Measurements from ENCODE around the gene RFX1.

The RFX1 gene

DNA sequence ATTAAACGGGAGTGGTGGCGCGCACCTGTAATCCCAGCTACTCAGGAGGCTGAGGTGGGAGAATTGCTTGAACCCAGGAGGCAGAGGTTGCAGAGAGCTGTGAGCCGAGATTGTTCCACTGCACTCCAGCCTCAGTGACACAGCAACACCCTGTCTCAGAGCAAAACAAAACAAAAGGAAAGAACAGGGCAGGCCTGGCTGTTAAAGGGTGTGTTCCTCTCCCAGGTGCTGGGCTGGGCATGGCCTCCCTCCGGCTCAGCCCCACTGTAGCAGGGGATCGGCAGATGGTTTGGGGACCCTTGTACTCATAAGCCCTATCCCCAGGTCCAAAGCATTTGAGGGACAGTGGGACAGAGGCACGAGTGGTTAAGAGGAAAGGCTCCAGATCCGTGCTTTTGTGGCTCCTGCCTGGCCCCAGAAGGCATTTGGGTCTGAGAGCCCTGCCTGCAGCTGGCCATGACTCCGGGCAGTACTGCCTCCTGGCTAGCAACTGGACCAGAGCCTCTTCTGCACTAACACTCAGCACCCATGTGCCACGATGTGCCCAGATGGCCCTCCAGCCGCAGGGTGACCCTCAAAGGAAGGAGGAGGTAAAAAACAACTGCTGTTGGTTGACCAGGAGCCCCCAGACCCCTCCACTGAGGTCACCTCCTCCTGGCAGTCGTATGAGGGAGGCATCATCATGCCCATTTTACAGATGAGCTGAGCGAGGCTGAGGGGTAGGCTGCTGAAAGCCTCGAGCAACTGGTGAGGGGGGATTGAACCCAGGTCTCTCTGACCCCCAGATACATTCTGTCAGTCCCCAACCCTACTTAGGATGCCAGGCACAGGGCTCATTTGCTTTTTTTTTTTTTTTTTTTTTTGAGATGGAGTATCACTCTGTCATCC lies 10.0 kb downstream of the RFX1 start:
- no peak for DNase-seq

DNA sequence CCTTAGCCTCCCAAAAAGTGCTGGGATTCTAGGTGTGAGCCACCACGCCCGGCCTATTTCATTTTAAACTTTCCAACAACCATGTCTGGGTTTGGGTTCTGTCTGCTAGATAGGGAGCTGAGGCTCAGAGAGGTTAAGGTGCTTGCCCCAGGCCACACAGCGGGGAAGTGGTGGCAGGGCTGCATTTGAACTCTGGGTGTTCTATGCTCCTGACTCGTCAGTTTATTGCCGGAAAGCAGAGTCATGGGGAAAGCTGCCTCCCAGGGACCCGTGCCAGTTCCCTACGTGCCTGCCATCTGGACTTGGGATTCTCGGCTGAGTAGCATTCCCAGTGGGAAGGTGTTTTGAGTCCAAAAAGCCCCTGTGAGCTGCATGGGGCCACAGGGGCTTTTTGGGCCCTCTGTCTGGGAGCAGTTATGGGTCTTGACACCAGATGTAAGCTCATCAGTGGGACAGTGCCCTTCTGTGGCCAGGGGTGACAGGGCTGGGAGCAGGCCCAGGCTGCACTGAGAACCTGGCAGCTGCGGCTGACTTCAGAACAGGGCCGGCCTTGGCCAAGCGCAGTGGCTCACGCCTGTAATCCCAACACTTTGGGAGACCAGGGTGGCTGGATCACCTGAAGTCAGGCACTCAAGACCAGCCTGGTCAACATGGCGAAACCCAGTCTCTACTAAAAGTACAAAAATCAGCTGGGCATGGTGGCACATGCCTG lies 10.9 kb downstream of the RFX1 start:
- DNase-seq, result no peak

GRCh38 chr19:13993590-13994300 lies 12.4 kb downstream of the RFX1 start:
- no peak for DNase-seq

DNA sequence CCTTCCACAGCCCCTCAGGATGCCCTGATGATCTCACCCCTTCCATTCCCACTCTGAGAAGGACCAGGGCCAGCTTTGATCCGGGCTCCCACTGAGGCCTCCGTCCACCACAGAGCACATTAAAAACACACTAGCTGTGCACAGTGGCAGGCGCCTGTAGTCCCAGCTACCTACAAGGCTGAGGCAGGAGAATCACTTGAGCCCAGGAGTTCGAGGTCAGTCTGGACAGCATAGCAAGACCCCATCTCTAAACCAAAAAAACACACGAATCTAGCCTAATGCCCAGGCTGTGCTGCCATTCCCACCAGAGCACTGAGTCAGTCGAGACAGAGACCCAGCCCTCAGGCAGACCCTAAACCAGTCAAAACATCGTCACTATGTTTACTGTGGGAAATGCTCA lies 14.1 kb downstream of the RFX1 start:
- no peak for DNase-seq

DNA sequence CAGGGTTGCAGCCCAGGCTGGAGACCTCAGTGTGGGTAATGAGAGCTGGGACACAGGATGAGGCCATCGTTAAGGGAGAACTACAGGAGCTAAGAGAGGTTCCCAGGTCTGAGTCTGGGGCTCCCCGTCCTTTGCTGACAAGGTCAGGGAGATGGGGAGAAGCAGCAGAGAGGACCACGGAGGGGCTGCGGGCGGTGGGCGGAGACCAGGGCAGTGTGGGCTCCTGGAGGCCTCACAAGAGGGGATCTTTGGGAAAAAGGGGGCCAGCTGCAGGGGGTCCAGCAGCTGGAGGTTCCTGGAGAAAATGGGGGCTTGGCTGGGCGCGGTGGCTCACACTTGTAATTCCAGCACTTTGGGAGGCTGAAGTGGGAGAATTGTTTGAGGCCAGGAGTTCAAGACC lies 16.0 kb downstream of the RFX1 start:
- no peak for DNase-seq

DNA sequence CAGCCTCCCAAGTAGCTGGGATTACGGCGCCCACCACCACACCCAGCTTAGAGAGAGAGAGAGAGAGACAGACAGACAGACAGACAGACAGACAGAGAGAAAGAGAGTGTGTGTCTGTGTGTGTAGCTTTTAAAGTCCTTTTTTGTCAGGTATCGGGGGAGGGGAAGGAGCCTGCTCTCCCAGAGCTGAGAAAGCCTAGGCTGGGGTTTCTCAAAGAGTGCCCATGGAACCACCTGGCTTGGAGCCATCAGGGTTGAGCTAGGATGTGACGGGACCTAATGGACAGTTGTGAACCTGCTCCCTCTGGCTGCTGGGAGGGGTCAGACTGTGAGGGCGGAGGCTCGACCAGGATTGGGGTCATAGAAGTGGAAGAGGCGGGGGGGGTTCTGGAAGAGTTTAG lies 16.6 kb downstream of the RFX1 start:
- DNase-seq, result no peak

GRCh38 chr19:13987101-13987890 lies 18.8 kb downstream of the RFX1 start:
- no peak for DNase-seq

- DNase-seq, result peak; percentile 99
These were observed 19.7 kb downstream of the RFX1 start for GRCh38 chr19:13986348-13986904.

GRCh38 chr19:13985771-13986347 lies 20.3 kb downstream of the RFX1 start:
- no peak for DNase-seq

DNA sequence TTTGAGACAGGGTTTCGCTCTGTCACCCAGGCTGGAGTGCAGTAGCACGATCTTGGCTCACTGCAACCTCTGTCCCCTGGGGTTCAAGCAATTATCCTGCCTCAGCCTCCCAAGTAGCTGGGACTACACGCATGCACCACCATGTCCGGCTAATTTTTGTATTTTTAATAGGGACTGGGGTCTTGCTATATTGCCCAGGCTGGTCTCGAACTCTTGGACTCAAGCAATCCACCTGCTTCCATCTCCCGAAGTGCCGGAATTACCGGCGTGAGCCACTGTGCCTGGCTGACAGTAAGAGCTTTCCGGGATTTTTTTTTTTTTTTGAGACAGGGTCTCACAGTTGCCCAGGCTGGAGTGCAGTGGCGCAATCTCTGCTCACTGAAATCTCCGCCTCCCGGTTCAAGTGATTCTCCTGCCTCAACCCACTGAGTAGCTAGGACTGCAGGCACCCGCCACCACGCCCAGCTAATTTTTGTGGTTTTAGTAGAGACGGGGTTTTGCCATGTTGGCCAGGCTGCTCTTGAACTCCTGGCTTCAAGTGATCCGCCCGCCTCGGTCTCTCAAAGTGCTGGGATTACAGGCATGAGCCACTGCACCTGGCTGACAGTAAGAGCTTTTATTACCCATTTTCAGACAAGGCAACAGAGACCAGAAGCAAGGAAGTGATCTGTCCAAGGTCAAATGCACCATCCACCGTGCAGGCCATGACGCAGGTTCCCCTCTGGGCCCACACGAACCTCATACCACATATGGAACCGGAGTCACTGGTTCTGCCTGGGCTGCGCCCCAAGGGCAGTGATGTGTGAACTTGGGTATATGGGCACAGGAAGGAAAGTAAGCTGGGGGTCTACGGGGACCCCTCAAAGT lies 21.0 kb downstream of the RFX1 start:
- DNase-seq, result peak; percentile 50

GRCh38 chr19:13984186-13984585 lies 21.9 kb downstream of the RFX1 start:
- DNase-seq, result no peak

DNA sequence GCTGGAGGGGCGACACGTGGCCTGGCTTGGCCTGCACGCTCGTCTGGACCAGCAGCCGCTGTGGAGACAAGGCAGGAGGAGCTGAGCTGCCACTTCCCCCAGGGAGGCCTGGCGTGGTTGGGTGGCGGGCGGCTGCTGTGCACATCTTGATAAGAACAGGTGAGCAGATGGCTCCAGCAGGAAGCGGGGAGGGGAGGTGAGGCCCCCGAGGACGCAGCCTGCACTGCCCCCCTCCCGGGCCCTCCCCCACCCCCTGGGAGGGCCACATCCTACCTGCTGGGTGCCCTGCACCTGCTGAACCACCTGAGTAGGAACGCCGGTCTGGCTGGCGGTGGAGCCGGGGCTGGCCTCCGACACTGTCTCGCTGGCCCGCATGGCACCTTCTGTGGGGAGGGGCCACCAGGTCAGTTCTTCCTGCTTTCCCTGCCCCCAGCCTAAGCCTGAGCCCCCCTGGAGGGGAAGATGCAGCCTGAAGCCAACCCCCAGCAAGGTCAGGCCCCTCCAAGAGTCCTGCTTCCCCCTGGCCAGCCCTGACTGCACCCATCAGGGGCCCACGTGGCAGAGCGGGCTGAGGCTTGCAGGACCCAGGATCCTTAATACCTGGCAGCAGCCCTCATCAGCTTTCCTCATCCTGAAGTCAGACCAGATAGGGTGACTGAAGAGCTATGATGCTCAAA lies 22.8 kb downstream of the RFX1 start:
- DNase-seq, result peak; percentile 54

DNA sequence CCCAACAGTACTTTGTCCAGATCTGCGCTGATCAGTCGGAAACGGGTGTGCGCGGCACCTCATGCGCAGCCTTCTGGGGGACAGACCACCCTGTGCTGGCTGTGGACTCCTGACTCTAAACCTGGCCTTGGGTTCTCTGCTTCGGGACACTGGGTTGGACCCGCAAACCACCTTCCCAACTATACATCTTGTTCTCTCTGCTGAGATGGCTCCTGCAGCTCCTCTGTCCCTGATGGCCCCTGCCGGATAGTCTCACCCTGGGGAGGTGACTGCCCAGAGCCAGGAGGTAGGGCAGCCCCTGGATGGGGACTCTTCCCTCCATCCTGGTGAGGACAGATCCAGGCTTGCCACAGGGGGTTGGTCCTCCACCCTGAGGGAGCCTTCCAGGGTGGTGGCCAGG lies 23.3 kb downstream of the RFX1 start:
- no peak for DNase-seq

DNA sequence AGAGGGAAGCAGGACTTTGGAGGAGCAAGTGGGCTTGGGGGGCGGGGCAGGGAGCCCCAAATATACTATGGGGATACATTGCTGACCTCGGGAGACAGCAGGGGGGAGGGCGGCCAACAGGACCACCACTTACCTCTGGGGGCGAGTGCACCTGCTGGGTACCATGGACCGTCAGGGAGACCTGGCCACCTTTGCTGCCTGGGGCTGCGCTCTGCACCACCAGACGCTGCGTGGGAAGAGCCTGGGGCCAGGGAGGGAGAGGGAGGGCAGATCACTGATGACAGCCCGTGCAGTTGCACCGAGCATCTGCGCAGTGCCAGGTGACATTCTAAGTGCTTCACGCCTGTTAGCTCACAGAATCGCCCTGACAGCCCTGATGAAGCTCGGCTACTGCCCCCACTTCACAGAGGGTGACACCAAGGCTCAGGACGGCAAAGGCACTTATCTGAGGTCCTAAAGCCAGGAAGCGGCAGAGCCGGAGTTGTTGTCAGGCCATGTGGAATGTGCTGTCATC lies 24.1 kb downstream of the RFX1 start:
- no peak for DNase-seq

- no peak for DNase-seq
These were observed 24.7 kb downstream of the RFX1 start for GRCh38 chr19:13981467-13981866.

GRCh38 chr19:13981021-13981420 lies 25.1 kb downstream of the RFX1 start:
- no peak for DNase-seq

DNA sequence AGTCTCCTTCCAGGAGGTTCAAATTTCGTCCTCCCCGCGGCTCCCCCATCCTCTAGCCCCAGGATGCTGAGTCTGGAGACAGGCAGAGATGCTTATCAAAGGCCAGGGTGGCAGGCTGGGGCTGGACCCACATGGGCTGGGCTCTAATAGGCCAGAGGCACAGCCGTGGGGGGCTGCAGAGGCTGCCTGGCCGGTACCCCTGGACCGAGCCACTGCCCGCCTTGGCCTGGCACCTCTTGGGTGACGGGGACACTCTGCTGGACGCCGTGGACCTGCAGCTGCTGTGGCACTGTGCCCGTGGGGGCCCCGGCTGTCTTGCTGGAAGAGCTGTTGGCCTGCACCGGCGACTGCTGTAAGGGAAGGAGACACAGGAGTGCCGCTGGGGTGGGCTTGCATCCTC lies 25.8 kb downstream of the RFX1 start:
- no peak for DNase-seq

- no peak for DNase-seq
These were observed 26.4 kb downstream of the RFX1 start for GRCh38 chr19:13979686-13980085.

- no peak for DNase-seq
These were observed 26.9 kb downstream of the RFX1 start for GRCh38 chr19:13979244-13979615.

All from CD4-positive, alpha-beta T cell treated with Interleukin-12 subunit alpha and Interleukin-12 subunit beta, for 1 hour (primary cell).